CD4-positive, alpha-beta T cell treated with Interferon alpha-2 for 1 hour (primary cell): ENCODE results near the gene SH2B3.

Source experiments
- DNase-seq, 2 donors: peaks; one replicate each; pipeline ENCODE4 v3.0.0-alpha.2; 2020 to 2022

Gene SH2B3

DNA sequence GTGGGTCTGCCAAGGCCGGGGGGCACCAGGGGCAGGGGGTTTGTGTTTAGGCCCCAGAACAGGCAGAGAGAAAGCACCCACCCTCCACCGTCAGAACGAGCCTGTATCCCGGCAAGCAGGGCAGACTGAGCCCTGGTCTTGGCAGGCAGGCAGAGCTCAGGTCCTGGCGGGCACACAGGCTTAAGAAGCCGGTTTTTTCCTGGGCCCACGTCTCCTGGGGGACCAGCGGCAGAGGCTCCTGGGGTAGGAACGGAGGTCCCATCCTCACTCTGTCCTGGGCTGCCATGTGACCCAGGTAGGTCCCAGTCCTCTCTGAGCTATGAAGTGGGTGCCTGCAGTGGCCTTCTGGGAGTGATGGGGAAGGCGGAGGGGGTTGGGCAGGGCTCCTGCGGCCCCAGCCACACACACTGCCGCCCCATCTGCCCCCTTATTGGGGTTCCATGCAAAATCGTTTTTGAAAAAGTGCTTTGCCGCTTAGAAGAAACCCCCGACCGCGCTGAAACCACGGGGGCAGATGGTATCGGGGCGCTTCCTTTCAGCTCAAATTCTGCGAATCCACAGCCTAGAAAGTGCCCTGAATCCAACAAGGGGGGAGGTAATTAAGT is 24.2 kb downstream of the SH2B3 start:
- DNase-seq: peak; percentile 85 to 92

DNA sequence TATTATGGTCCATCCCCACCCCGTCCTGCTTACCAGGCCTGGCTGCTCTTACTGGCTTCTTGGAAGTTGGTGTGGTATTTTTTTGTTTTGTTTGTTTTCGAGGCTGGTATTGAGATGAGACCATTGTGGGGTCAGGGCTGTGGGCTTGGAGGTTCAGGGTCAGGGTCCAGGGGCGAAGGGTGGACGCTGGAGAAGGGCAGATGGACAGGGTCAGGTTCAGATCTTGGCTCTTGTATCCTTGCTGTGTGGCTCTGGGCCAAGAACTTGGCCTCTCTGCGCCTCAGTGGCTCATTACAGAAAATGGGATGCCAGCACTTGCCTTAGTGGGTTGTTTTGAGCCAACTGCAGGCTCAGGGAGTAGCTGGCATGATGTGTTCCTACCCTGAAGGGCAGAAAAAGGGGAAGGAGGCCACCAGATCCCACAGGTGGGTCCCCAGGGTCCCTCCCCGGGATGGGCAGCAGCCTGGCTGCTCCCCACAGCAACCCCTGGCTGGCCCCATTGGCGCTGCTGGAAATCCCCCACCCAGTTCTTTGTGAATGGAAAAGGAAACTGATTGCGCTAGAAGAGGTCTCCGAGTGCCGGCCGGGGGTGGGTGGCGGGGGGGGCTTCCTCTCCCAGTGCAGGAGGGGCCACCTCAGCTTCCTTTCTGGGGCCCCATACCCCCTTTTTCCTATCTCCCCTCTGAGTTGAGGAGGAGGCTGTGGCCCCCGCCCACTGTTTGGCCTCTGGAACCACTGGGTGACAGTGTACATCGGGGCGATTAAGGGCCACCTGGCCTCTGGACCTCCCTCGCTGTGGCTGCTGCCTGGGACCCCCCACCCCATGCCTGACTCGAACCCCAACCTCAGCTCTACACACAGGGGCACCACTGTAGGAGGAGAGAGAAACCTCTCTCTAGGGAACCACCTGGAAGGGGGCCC is 25.0 kb downstream of the SH2B3 start:
- peak; percentile 84 to 90 for DNase-seq

DNA sequence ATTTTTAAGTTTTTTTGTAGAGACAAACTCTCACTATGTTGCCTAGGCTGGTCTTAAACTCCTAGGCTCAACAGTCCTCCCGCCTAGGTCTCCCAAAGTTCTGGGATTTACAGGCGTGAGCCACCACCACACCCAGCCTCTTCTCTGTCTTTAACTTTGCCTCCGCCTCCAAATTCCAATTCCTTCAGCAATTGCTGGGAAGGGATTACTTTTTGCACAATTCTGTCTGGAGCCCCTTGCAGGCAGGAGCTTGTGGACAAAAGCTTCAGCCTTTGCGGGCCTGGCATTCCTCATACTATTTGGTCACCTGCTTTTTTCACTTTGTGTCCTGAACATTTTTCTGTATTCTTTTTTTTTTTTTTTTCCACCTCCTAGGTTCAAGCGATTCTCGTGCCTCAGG is 26.0 kb downstream of the SH2B3 start:
- DNase-seq: no peak

DNA sequence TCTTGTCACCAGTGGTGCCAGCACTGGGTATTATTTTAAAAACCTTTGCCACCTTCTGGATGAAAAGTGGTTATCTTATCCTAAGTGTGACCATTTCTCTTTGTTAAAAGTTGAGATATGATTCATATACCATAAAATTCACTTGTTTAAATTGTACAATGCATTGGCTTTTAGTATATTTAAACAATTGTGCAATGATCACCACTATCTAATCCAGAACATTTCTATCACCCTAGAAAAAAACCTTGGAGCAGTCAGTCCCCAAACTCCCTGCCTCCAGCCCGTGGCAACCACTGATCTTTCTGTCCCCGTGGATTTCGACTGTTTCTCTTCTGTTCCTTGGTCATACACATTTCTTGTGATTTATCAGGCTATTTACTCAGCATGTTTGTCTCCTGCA is 28.3 kb downstream of the SH2B3 start:
- no peak for DNase-seq

DNA sequence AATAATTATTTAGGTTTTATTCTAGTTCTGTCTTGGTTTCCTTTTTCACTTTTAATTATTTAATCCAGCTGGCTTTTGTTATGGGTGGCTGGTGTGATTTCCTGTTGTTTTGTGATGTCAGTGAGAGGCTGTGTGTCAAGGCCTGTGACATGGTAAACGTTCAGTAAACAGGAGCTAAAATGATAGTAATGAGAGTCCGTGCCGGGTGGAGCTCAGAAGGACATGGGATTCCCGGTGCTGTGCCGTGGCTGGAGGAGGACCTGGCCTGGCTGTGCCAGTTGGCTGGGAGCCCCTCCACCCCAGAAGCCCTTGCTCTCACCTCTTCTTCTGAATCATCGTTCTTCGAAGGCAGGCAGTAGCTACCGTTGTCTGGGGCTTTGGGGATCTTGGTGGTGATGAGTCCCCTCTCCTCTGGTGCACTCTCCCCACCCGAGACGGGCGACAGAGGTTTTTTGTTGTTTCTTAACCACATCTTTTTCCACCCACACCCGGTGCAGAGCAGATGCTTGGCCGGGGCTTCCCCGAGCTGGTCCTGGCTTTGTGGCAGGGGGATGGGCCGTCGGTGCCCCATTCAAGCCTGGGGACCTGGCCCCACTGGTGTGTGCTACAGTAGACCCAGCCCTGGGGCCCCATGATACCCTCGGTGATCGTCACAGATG is 29.1 kb downstream of the SH2B3 start:
- DNase-seq: peak; percentile 89 to 93

DNA sequence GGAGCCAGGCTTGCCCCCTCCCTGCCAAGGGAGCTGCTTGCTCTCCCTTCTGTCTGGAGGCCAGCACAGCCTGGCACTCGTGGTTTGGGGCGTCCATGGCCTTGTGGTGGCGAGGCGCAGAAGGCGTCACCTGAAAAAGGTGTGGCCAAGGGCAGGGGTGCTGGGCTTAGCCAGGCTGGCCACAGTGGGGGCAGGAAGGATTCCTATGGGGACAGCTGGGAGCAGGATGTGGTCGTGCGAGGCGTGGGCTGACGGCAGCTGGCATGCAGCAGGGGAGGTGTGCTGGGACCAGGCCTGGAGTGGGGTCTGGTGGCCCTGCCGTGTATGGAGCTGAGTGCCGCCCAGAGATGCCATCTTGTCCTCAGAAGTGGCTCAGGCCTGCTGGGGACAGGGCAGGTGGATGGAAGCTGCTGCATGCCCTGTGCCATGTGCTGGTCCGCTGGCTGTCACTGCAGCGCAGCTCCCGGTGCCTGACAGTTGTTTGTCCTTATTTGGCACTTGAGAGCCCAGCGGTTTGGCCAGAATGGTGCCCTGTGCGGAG is 30.0 kb downstream of the SH2B3 start:
- DNase-seq: peak in 1 of 2 donors; percentile 62

DNA sequence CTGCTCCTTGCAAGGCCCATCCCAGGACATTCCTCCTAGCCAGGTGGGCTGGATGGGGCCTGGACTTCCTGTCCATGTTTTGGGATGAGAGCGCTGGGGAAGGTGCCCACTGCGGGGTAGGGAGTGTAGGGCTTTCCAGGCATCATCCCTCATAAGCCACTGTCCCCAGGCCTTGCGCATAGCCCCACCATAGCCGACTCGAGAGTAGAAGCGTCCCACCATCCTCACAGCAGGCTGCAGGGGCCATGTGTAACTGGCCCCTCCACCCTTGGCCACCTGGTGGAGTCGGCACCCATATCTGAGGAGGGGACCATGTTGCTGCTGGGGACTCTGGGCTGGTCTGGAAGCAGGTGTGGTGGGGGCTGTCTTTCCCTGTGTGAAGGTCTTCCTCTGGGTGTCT is 30.5 kb downstream of the SH2B3 start:
- no peak for DNase-seq

DNA sequence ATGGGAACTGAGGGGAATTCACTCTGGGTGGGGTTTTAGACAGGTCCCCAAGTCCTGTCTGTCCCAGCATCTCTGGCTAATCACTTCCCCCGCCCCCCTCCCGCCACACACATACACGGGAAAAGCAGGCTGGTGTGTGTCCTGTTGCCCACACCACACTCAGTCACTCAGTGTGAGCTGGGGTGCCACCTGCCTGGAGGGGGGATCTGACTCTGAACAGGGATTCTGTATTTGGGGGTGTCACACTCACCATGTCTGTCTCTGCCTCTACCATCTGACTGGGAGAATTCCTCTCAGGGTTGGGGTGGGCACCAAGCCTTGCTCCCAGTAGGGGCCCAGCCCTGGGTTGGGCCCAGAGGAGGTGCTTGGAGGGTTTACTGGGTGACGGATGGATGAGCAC is 31.1 kb downstream of the SH2B3 start:
- no peak for DNase-seq

DNA sequence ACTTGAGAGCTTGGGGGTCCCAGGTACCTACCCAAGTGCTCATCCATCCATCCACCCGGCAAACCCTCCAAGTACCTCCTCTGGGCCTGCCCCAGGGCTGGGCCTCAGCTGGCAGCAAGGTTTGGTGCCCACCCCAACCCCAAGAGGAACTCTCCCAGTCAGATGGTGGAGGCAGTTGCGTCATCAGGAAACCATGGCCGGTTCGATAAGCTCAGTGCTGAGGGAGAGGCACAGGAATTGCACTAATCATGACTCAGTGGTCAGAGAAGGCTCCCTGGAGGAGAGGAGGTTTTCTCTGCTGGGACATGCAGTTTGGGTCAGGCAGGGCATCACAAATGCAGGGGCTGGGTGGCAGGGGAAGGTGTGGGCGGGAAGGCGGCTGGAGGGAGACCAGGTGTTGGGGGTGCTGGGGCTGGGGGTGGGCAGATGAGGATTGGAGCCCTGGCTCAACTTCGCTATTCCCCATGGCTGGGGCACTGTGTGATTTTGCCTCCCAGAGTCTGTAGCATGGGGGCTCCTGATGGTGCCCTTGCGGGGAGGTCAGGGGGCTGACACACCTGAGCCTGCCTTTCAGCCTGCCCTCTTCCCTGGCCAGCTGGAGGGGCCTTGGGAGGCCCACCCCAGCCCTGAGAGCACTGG is 32.2 kb downstream of the SH2B3 start:
- DNase-seq: peak in 1 of 2 donors; percentile 50

DNA sequence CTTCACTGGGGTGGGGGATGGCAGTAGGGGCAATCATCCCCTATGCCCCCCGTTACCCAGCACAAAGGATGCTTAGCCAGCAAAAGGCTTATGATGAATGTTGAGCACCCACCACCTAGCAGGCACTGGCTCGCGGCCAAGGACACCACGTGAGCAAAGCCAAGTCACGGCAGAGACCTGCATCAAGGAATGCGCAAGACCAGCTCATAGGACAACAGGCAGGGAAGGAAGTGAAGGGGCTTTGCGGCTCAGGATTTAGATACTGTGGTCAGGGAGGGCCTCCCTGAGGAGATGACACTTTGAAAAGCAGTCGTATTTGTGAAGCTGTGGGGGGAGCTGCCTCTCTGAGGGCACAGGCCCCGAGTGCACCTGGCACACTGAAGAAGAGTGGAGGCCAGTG is 32.8 kb downstream of the SH2B3 start:
- peak; percentile 51 to 63 for DNase-seq

DNA sequence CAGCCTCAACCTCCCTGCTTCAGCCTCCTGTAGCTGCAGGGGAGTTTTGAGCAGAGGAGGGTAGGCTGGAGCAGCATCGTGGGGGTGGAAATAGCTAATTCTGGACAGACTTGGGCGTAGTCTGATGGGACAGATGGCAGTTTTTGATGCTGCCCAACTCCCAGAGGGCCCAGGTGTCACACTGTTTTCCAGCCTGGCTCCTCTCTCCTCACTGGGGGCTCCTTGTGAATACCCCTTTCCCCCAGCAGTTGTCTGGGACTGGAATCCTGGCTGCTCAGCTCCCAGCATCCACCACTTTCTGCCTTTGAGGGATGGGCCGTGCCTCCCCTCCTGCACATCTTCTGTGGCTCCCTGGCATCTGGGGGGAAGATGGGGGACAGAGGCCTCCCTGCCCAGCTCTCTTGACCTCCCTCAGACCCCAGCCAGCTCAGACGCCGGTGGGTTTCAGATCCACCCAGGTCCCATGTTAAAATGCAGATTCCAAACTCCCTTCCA is 34.0 kb downstream of the SH2B3 start:
- no peak for DNase-seq

DNA sequence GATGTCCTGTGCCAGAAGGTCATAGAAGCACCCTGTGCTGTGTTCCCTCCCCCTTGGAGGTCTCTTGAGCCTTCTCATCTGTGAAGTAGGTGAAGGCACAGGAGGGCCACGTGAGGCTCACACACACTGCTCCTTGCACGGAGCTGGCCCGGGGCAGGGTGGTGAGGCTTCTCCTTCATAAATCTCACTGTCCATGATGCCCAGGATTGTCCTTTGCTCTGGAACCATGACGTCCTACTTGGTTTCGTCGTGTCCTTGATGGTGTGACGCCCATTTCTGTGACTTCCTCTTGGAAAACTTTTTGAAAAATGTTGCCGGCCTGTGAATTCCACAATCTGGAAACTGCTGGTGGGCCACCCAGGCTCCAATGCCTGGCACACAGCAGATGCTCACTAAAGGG is 34.4 kb downstream of the SH2B3 start:
- no peak for DNase-seq

DNA sequence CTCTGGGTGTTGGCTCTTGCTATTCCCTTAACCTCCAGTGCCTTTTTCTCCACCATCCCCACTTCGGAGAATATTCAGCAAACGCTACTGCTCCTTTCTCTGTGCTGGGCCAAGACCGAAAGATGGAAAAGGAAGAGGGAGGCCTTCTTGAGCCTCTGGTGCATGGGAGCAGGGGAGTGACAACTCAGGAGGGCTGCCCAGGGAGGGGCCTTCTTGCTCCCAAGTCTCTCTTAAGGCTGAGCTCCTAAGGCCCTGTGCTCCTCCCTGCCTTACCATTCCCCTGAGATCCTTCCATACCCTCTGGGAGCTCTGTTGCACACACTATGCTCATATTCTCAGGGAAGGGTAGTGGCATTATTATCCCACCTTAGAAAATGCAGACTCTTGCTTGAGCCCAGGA is 34.9 kb downstream of the SH2B3 start:
- no peak for DNase-seq

DNA sequence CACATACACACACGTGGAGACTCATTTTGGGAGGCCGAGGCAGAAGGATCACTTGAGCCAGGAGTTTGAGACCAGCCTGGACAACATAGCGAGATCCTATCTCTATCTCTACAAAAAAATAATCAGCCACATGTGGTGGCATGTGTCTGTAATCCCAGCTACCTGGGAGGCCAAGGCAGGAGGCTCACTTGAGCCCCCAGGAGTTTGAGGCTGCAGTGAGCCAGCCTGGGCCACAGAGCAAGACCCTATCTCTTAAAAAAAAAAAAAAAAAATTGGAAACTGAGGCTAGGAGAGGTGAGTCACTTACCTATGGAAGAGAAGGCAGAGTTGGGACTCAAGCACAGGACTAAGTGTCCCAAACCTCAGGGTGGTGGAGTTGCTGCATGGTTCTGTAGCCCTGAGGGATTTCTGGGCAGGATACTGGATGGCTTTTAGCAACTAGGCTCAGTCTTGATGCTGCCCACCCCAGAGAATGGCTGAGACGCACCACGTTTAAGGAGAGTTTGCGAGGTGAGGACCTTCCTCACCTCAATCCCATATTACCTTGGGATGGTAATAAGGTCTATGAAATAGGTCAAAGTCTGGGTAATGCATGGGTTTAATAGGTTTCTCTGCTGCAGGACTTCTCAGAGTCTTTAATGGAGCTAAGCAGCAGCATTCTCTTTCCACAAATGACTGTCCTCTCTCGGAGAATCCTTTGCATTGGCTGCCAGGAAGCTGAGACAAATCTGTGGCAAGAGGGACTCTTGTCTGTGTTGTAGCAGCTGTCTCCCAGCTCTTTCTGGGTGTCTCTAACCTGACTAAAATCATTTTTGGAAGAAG is 35.6 kb downstream of the SH2B3 start:
- DNase-seq: no peak

DNA sequence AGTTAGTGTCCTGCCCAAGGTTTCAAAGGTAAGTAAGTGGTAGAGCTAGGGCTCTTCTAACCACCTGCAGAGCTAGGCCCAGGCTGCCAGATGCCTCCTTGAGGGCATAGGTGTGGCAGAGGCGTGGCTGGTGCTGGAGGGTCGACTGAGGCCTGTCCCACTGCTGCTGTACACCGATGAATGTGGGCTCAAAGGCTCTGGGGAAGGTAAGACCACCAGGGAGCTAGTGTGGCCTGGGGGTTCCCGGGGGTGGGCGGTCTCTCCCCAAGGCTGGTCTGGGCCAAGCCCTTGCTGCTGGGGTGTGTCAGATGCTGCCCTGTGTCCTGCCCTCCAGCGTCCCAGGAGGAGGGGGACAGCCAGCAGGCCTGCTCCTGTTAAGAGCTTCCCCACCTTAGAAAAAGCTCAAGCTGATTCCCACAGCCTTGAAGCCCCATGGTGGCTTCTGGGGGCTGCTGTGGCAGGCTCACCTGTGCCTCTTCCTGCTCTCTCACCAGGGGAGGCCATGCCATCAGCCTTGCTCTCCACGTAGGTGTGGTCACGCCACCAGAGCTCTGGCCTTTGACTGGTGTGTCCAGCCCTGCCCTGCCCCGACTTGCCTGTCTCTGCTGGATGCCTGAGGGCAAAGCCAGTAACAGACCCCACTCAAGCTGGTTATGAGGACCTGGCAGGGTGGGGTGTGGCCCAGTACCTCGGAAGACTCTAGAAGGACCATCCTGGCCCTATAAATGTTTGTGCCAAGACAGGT is 36.8 kb downstream of the SH2B3 start:
- no peak for DNase-seq

DNA sequence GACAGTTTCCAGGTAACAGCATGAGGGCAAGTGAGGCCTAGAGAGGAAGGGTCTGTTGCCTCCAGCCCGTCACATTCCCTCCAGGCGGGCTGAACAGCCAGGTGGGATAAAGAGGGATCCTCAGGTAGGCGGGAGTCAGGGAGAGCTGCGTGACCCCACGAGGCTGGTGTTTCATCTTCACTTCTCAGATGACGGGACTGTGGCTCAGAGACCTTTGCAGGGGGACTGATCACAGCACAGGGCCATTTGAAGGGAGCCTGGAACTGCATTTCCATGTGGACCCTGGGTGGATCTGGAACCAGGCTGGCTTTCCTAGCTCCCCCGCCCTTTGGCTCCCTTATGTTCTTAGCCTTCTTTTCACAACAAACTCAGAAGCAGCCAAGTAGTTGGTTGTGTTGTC is 37.4 kb downstream of the SH2B3 start:
- DNase-seq: no peak

DNA sequence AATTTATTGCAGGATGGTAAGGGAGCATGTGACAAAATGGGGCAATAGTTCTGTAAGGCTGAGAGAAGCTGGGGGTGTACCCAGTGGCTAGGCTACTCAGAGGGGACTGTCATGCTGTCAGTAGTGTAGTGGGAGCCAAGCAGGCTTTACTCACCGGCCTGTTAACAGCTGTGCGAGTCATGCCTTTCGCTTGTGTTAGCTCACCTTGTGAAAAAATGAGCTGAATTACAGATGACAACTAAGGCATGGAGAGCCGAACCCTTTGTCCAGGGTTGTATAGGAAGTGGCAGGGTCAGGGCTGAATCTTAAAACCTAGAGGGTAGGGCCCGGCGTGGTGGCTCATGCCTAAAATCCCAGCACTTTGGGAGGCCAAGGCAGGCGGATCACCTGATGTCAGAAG is 37.9 kb downstream of the SH2B3 start:
- peak in 1 of 2 donors; percentile 35 for DNase-seq

DNA sequence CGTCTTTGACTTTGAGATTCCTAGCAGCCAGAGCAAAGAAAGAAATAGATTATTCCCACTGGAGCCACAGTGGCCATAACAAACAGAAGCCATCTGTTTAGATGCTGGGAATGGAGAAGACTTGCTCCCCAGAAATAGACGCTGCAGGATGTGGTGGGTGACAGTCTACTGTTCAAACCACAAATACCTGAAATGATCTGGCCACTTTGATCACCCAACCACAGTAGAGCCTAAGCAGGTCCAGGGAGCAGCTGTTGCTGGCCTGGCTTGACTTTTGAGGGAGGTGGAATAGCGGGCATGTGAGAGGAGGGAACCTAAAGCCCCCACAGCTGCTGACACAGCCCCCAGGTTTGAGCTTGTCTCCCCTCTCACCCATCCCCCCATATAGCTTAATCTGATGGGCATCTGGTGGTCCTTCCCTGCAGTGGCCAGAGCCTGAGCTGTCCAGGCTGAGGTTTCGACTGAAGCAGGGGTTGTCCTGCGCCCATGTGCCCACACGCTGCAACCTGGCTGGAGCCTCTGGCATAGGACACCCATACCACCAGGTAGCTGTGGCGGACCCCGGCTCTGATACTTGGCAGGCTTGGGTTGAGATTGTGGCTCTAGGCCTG is 38.7 kb downstream of the SH2B3 start:
- DNase-seq: peak in 1 of 2 donors; percentile 51

DNA sequence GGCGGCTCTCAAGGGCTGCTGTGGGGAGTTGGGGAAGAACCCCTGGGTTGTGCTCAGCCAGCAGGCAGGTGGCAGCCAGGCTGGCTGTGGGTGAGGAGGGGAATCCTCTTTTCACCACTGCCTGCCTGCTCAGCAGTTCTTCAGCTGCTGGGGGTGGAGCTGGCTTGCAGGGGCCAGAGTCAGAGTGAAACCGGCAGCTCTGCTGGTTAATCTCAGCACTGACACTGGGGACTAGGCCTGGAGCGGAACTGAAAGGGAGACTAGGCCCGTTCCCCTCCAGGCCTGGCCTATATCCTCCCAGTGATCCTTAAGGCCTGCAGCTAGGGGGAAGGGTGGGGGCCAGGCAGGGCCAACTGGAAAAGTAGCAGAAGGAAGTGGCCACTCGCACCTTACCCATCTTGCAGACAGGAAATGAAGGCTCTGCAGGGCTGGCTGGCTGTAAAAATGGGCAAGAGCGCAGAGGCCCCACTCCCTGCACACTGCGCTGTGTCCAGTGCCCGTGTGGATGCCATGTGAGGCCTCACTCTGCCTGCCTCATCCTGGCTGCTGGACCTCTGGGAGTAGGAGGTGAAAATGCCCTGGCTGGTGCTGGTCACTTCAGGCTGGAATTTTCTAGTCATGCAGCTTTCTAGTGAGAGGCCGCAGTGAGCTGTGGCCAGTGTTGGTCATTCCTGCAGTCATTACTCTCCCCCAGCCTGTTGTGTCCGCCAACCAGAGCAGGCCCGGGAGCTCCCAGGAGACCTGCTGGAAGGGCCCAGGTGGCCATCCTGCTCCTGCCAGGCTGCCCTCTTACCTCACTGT is 39.4 kb downstream of the SH2B3 start:
- DNase-seq: peak; percentile 88 to 89
